ENCODE measurements around the gene PTPRT. TPM values are rescaled to one million over a fixed set of nuclear protein-coding genes. Genes with fewer than 3 reads are reported as not detected.

The PTPRT gene
- total RNA-seq, 1 experiment from 2014 or later: not detected

DNA sequence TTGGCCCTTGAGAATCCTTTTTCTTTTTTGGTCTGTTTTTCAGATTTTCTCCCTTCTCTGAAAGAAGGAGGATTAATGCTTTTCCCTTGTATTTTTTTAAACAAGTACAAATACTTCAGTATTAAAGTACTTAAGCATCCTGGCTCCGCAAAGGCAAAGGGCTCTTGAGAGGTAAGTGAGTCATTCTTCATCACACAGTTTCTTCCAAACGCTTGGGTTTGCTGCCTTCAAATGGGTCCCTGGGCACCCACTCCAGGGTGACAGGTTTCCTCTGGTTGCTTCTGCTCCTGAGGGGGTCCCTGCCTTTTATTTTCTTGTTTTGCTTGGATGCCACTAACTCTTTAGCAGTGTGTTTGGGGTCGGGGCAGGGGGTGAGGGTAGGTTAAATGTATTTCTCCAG lies 437.1 kb downstream of the PTPRT start:
- in situ Hi-C loops (cut with HindIII; ENCODE audit: low pct_unique_long_range_greater_than_20kb, low sequenced_read_pairs) (no loop called here), intact Hi-C loops (cut with micrococcal nuclease; ENCODE audit: unreplicated experiment) (no loop called here)
- Histone ChIP-seq H3K36me3 (ENCODE audit: control insufficient read depth, insufficient read depth, low read length) (no peaks in the 10 kb centered on the region), H3K9me3 (ENCODE audit: control insufficient read depth, insufficient read depth, low read depth, low read length) (no peaks in the 10 kb centered on the region), H3K27ac (ENCODE audit: low read length) (no peak overlapping the region), H3K4me3 (ENCODE audit: low read depth in 2 of 2, low read length in 2 of 2) (no peak overlapping the region), H3K27me3 (ENCODE audit: control insufficient read depth, insufficient read depth, low read length) (no peaks in the 10 kb centered on the region; the same call in 1 of the 2 replicates), H3K4me1 (ENCODE audit: control insufficient read depth, insufficient read depth, low read length) (no peaks in the 10 kb centered on the region)
- TF ChIP-seq, protein P1, sequence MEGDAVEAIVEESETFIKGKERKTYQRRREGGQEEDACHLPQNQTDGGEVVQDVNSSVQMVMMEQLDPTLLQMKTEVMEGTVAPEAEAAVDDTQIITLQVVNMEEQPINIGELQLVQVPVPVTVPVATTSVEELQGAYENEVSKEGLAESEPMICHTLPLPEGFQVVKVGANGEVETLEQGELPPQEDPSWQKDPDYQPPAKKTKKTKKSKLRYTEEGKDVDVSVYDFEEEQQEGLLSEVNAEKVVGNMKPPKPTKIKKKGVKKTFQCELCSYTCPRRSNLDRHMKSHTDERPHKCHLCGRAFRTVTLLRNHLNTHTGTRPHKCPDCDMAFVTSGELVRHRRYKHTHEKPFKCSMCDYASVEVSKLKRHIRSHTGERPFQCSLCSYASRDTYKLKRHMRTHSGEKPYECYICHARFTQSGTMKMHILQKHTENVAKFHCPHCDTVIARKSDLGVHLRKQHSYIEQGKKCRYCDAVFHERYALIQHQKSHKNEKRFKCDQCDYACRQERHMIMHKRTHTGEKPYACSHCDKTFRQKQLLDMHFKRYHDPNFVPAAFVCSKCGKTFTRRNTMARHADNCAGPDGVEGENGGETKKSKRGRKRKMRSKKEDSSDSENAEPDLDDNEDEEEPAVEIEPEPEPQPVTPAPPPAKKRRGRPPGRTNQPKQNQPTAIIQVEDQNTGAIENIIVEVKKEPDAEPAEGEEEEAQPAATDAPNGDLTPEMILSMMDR (IDR thresholded peaks at IDR 0.05): no peak
- no peak for TF ChIP-seq SIN3A (IDR thresholded peaks at IDR 0.05; ENCODE audit: borderline replicate concordance, insufficient read depth, low read depth, low read length)
- TF ChIP-seq POLR2AphosphoS5 (IDR thresholded peaks at IDR 0.05; ENCODE audit: low read depth, low read length): no peak
- TF ChIP-seq, protein P2, sequence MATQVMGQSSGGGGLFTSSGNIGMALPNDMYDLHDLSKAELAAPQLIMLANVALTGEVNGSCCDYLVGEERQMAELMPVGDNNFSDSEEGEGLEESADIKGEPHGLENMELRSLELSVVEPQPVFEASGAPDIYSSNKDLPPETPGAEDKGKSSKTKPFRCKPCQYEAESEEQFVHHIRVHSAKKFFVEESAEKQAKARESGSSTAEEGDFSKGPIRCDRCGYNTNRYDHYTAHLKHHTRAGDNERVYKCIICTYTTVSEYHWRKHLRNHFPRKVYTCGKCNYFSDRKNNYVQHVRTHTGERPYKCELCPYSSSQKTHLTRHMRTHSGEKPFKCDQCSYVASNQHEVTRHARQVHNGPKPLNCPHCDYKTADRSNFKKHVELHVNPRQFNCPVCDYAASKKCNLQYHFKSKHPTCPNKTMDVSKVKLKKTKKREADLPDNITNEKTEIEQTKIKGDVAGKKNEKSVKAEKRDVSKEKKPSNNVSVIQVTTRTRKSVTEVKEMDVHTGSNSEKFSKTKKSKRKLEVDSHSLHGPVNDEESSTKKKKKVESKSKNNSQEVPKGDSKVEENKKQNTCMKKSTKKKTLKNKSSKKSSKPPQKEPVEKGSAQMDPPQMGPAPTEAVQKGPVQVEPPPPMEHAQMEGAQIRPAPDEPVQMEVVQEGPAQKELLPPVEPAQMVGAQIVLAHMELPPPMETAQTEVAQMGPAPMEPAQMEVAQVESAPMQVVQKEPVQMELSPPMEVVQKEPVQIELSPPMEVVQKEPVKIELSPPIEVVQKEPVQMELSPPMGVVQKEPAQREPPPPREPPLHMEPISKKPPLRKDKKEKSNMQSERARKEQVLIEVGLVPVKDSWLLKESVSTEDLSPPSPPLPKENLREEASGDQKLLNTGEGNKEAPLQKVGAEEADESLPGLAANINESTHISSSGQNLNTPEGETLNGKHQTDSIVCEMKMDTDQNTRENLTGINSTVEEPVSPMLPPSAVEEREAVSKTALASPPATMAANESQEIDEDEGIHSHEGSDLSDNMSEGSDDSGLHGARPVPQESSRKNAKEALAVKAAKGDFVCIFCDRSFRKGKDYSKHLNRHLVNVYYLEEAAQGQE (IDR thresholded peaks at IDR 0.05; ENCODE audit: insufficient read depth in 1 of 2, low read depth in 2 of 2, low read length in 1 of 2): no peak
- TF ChIP-seq TCF7L2 (IDR thresholded peaks at IDR 0.05; ENCODE audit: low read depth, low read length): no peak
- no TSS peak for BruUV-seq (replicated peaks)
- ChIA-PET CTCF (no interaction called here), POLR2A (no interaction called here)
- DNase-seq (ENCODE audit: low read depth, low spot score): no peak
- ATAC-seq: no peak

DNA sequence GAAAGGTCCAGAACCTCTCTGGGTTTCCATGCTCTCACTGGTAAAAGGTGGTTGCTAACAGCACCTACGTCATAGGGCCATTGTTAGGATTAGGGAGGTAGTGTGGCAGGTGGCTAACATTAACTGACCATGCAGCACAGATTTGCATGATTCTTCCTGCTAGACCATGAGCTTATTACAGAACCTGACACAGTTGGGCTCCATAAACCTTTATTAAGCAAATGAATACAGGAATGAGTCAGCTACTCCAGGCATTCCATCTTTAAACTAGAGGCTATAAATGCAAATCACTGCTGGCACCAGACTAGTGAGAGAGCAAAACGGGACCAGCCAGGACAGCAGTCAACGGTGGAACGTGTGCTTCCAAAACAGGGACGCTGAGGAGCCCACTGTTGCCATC lies 440.1 kb downstream of the PTPRT start:
- ChIA-PET CTCF (no interaction called here), POLR2A (no interaction called here)
- Histone ChIP-seq H3K9me3 (ENCODE audit: control insufficient read depth, insufficient read depth, low read depth, low read length) (no peaks in the 10 kb centered on the region), H3K27ac (ENCODE audit: low read length) (no peak overlapping the region), H3K36me3 (ENCODE audit: control insufficient read depth, insufficient read depth, low read length) (no peaks in the 10 kb centered on the region; the same call in 1 of the 2 replicates), H3K27me3 (ENCODE audit: control insufficient read depth, insufficient read depth, low read length) (no peaks in the 10 kb centered on the region; the same call in 1 of the 2 replicates), H3K4me3 (ENCODE audit: low read depth in 2 of 2, low read length in 2 of 2) (no peak overlapping the region), H3K4me1 (ENCODE audit: control insufficient read depth, insufficient read depth, low read length) (no peaks in the 10 kb centered on the region)
- in situ Hi-C loops (cut with HindIII; ENCODE audit: low pct_unique_long_range_greater_than_20kb, low sequenced_read_pairs) (no loop called here), intact Hi-C loops (cut with micrococcal nuclease; ENCODE audit: unreplicated experiment) (no loop called here)
- ATAC-seq: no peak
- BruUV-seq (replicated peaks): no TSS peak
- no peak for DNase-seq (ENCODE audit: low read depth, low spot score)
- TF ChIP-seq SIN3A (IDR thresholded peaks at IDR 0.05; ENCODE audit: borderline replicate concordance, insufficient read depth, low read depth, low read length): no peak
- no peak for TF ChIP-seq TCF7L2 (IDR thresholded peaks at IDR 0.05; ENCODE audit: low read depth, low read length)
- no peak for TF ChIP-seq POLR2AphosphoS5 (IDR thresholded peaks at IDR 0.05; ENCODE audit: low read depth, low read length)
- TF ChIP-seq, protein P2 (IDR thresholded peaks at IDR 0.05; ENCODE audit: insufficient read depth in 1 of 2, low read depth in 2 of 2, low read length in 1 of 2): no peak

Measured in Panc1 (cell line).